22Rv1 (cell line): ENCODE data around the gene C1QTNF9B.

ENCODE experiments used
- CTCF ChIP-seq: fragments of 450-650 bp; IDR thresholded peaks from 2 replicates; pipeline ENCODE4 v1.5.1; 2017; ENCODE audit warnings: mild to moderate bottlenecking
- ZFX ChIP-seq: fragments of 450-650 bp; IDR thresholded peaks from 2 replicates; pipeline ENCODE4 v1.6.1; 2017; ENCODE audit warnings: antibody characterized with exemption, borderline replicate concordance

- TF ChIP-seq ZFX (no peak), CTCF (no peak)
Observed at GRCh38 chr13:23946067-23946466, 48.8 kb upstream of the C1QTNF9B start.
